ENCODE measurements around the gene UGP2.

GRCh38 chr2:63844616-63845015 lies 2.9 kb downstream of the UGP2 start:
- TF ChIP-seq CBX5 (IDR thresholded peaks at IDR 0.05; ENCODE audit: low read depth) (no peak), CEBPB (IDR thresholded peaks at IDR 0.05; ENCODE audit: borderline replicate concordance in 1 of 2, low read depth in 2 of 2, low read length in 2 of 2) (no peak), HDGF (IDR thresholded peaks at IDR 0.05) (no peak), JUND (IDR thresholded peaks at IDR 0.05; ENCODE audit: low read depth, low read length) (no peak)
- TF ChIP-seq, protein P1, sequence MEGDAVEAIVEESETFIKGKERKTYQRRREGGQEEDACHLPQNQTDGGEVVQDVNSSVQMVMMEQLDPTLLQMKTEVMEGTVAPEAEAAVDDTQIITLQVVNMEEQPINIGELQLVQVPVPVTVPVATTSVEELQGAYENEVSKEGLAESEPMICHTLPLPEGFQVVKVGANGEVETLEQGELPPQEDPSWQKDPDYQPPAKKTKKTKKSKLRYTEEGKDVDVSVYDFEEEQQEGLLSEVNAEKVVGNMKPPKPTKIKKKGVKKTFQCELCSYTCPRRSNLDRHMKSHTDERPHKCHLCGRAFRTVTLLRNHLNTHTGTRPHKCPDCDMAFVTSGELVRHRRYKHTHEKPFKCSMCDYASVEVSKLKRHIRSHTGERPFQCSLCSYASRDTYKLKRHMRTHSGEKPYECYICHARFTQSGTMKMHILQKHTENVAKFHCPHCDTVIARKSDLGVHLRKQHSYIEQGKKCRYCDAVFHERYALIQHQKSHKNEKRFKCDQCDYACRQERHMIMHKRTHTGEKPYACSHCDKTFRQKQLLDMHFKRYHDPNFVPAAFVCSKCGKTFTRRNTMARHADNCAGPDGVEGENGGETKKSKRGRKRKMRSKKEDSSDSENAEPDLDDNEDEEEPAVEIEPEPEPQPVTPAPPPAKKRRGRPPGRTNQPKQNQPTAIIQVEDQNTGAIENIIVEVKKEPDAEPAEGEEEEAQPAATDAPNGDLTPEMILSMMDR (IDR thresholded peaks at IDR 0.05 in 2 of 3, conservative IDR thresholded peaks at IDR 0.05 in 1 of 3; ENCODE audit: control insufficient read depth in 2 of 3, extremely low read depth in 1 of 3, insufficient read depth in 1 of 3, low read depth in 3 of 3, low read length in 3 of 3), result no peak
- TF ChIP-seq, protein P2, sequence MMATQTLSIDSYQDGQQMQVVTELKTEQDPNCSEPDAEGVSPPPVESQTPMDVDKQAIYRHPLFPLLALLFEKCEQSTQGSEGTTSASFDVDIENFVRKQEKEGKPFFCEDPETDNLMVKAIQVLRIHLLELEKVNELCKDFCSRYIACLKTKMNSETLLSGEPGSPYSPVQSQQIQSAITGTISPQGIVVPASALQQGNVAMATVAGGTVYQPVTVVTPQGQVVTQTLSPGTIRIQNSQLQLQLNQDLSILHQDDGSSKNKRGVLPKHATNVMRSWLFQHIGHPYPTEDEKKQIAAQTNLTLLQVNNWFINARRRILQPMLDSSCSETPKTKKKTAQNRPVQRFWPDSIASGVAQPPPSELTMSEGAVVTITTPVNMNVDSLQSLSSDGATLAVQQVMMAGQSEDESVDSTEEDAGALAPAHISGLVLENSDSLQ (IDR thresholded peaks at IDR 0.05), result no peak
